OCI-LY1 (cell line): Measurements from ENCODE around the gene ZNF366.

Experiments used
- H2AFZ ChIP-seq: fragments of 200-600 bp; sonication (generic), shearing (Covaris generic); 2 replicates; pipeline ENCODE4 v1.6.0; 2014; ENCODE audit warnings: antibody characterized with exemption, mild to moderate bottlenecking, low read length
- H3F3A ChIP-seq: fragments of 200-600 bp; sonication (generic), shearing (Covaris generic); 2 replicates; pipeline ENCODE4 v1.6.0; 2014; ENCODE audit warnings: mild to moderate bottlenecking, antibody characterized with exemption, low read length, moderate library complexity; ENCODE audit not compliant: insufficient read depth
- H3K27ac ChIP-seq: fragments of 200-600 bp; sonication (generic); 2 replicates; pipeline ENCODE4 v1.5.1; 2014; ENCODE audit warnings: low read length, mixed run types, mild to moderate bottlenecking, low read depth; ENCODE audit not compliant: poor library complexity, severe bottlenecking
- H3K27me3 ChIP-seq: fragments of 200-600 bp; sonication (generic); 2 replicates; pipeline ENCODE4 v1.6.0; 2014; ENCODE audit warnings: antibody characterized with exemption, mild to moderate bottlenecking, low read length, moderate library complexity; ENCODE audit not compliant: insufficient read depth
- H3K36me3 ChIP-seq: fragments of 200-600 bp; sonication (generic); 2 replicates; pipeline ENCODE4 v1.6.1; 2014; ENCODE audit warnings: mild to moderate bottlenecking, antibody characterized with exemption, low read length, moderate library complexity, mixed read lengths; ENCODE audit not compliant: insufficient read depth
- H3K4me1 ChIP-seq: fragments of 200-600 bp; sonication (generic); 2 replicates; pipeline ENCODE4 v1.5.1; 2014; ENCODE audit warnings: mild to moderate bottlenecking, low read length, moderate library complexity; ENCODE audit not compliant: insufficient read depth, severe bottlenecking
- H3K4me2 ChIP-seq: fragments of 200-600 bp; sonication (generic), shearing (Covaris generic); 2 replicates; pipeline ENCODE4 v1.6.1; 2014; ENCODE audit warnings: low read length
- H3K4me3 ChIP-seq: fragments of 200-600 bp; sonication (generic); 2 replicates; pipeline ENCODE4 v1.5.1; 2014; ENCODE audit warnings: low read length, low read depth, mild to moderate bottlenecking, mixed read lengths; ENCODE audit not compliant: poor library complexity, severe bottlenecking
- H3K79me2 ChIP-seq: fragments of 200-600 bp; shearing (Covaris generic); 2 replicates; pipeline ENCODE4 v1.6.1; 2016; ENCODE audit warnings: mixed run types, low read length, mixed read lengths; ENCODE audit not compliant: insufficient read depth
- H3K9ac ChIP-seq: fragments of 200-600 bp; sonication (generic), shearing (Covaris generic); 2 replicates; pipeline ENCODE4 v1.6.1; 2014; ENCODE audit warnings: mild to moderate bottlenecking, low read length, mixed read lengths
- H3K9me2 ChIP-seq: fragments of 200-600 bp; sonication (generic), shearing (Covaris generic); 2 replicates; pipeline ENCODE4 v1.6.1; 2014; ENCODE audit warnings: low read depth, mild to moderate bottlenecking, low read length, mixed read lengths
- H3K9me3 ChIP-seq: fragments of 200-600 bp; shearing (Covaris generic); 2 replicates; pipeline ENCODE4 v1.6.1; 2014; ENCODE audit warnings: low read length, mixed read lengths
- H4K20me1 ChIP-seq: fragments of 200-600 bp; sonication (generic), shearing (Covaris generic); 2 replicates; pipeline ENCODE4 v1.6.0; 2016; ENCODE audit warnings: mild to moderate bottlenecking, low read length; ENCODE audit not compliant: insufficient read depth
- CTCF ChIP-seq: fragments of 200-600 bp; sonication (generic), shearing (Covaris generic); IDR thresholded peaks from 2 replicates; pipeline ENCODE4 v1.5.1; 2017; ENCODE audit warnings: mild to moderate bottlenecking, antibody characterized with exemption, low read length, moderate library complexity, mixed read lengths
- EZH2 ChIP-seq: fragments of 200-600 bp; sonication (generic), shearing (Covaris generic); IDR thresholded peaks from 2 replicates; pipeline ENCODE4 v1.8.0; 2017; ENCODE audit warnings: borderline replicate concordance, mixed run types, mild to moderate bottlenecking, antibody characterized with exemption, low read length, moderate library complexity, mixed read lengths

ZNF366 gene

GRCh38 chr5:72472666-72473422 lies 34.4 kb downstream of the ZNF366 start:
- Histone ChIP-seq H3K4me3 (no peak overlapping the region), H3K36me3 (no peaks in the 10 kb centered on the region), H3K79me2 (no peaks in the 10 kb centered on the region), H3K27ac (no peak overlapping the region), H3K9me3 (no peaks in the 10 kb centered on the region), H4K20me1 (no peaks in the 10 kb centered on the region), H3K9ac (no peak overlapping the region), H2AFZ (no peak overlapping the region), H3K9me2 (no peaks in the 10 kb centered on the region), H3K4me2 (no peak overlapping the region), H3F3A (no peaks in the 10 kb centered on the region), H3K4me1 (no peaks in the 10 kb centered on the region), H3K27me3 (no peaks in the 10 kb centered on the region)
- no peak for TF ChIP-seq CTCF

- H3K27ac ChIP-seq = no peak overlapping the region
- no peaks in the 10 kb centered on the region for H3F3A ChIP-seq
- H3K9me2 ChIP-seq = no peaks in the 10 kb centered on the region
- H3K9ac ChIP-seq = no peak overlapping the region
- H3K79me2 ChIP-seq = no peaks in the 10 kb centered on the region
- H3K4me3 ChIP-seq = no peak overlapping the region
- no peaks in the 10 kb centered on the region for H3K27me3 ChIP-seq
- H3K36me3 ChIP-seq = no peaks in the 10 kb centered on the region
- no peaks in the 10 kb centered on the region for H3K9me3 ChIP-seq
- H2AFZ ChIP-seq = no peak overlapping the region
- no peak for TF ChIP-seq EZH2
- no peak for TF ChIP-seq CTCF
- H4K20me1 ChIP-seq = no peaks in the 10 kb centered on the region
- no peak overlapping the region for H3K4me2 ChIP-seq
- no peaks in the 10 kb centered on the region for H3K4me1 ChIP-seq
Measured at GRCh38 chr5:72472031-72472430, 35.2 kb downstream of the ZNF366 start.

- Histone ChIP-seq H3K9me2 (no peaks in the 10 kb centered on the region), H3K27ac (no peak overlapping the region), H3K9me3 (no peaks in the 10 kb centered on the region), H3F3A (no peaks in the 10 kb centered on the region), H3K9ac (no peak overlapping the region), H3K79me2 (no peaks in the 10 kb centered on the region), H3K4me1 (no peaks in the 10 kb centered on the region), H2AFZ (no peak overlapping the region), H4K20me1 (no peaks in the 10 kb centered on the region), H3K27me3 (no peaks in the 10 kb centered on the region), H3K36me3 (no peaks in the 10 kb centered on the region), H3K4me3 (no peak overlapping the region), H3K4me2 (no peak overlapping the region)
- TF ChIP-seq CTCF = no peak
- no peak for TF ChIP-seq EZH2
Measured at GRCh38 chr5:72470826-72471225, 36.4 kb downstream of the ZNF366 start.
